Colonic mucosa (tissue), 4 donors: ENCODE data around the gene PFDN2. TPM values are rescaled to one million over a fixed set of nuclear protein-coding genes. Genes with fewer than 3 reads are reported as not detected.
A peak's percentile ranks its signal among the peaks of the same experiment; 100 is the strongest.

Experiments used
- DNase-seq: peaks from one replicate; pipeline ENCODE4 v3.0.0-alpha.2; 2020
- H3K27ac ChIP-seq: fragments of 200-600 bp; one replicate; pipeline ENCODE4 v1.8.0; 2021
- H3K27me3 ChIP-seq: fragments of 200-600 bp; one replicate; pipeline ENCODE4 v1.8.0; 2021
- H3K36me3 ChIP-seq: fragments of 200-600 bp; one replicate; pipeline ENCODE4 v1.8.0; 2021
- H3K4me1 ChIP-seq: fragments of 200-600 bp; one replicate; pipeline ENCODE4 v1.8.0; 2021; ENCODE audit warnings: mild to moderate bottlenecking
- H3K4me3 ChIP-seq: fragments of 200-600 bp; one replicate; pipeline ENCODE4 v1.8.0; 2021
- H3K9ac ChIP-seq, 2 donors: one replicate each; pipeline ENCODE4 v1.7.0; 2013; ENCODE audit warnings: control low read depth in 2 of 2, low read depth in 2 of 2, low read length in 2 of 2
- H3K9me3 ChIP-seq: fragments of 200-600 bp; one replicate; pipeline ENCODE4 v1.8.0; 2021
- CTCF ChIP-seq: fragments of 200-600 bp; IDR thresholded peaks from one replicate; pipeline ENCODE4 v1.8.0; 2022; ENCODE audit warnings: antibody characterized with exemption, mild to moderate bottlenecking
- intact Hi-C: fragments of 100-400 bp; cut with DNase I; formaldehyde crosslinking; loops from one replicate; pipeline ENCODE4 v1.14.1; 2022
- total RNA-seq, 2 donors: library from RNA; stranded (reverse); fragmentation: NEBNext Ultra II Directional in 1 of 2; extraction: Animal tissue kit (Norgen Biotek cat#: 25700) in 1 of 2; gene quantifications; one replicate each; pipeline ENCODE4 v1.2.1, GENCODE V29; 2021
- donor health status: healthy.
- donor health status: DM: no; HTN: no; CAD: no.
- donor health status: DM: no; HTN: no; CAD: no.

PFDN2 gene
- total RNA-seq, 2 donors from 2014 or later, result 42.7 to 49.6 TPM

GRCh38 chr1:161145832-161146231 is 28.0 kb upstream of the PFDN2 start:
- Histone ChIP-seq H3K36me3 (no peaks in the 10 kb centered on the region), H3K9me3 (no peaks in the 10 kb centered on the region), H3K9ac (no peak overlapping the region), H3K4me1 (no peaks in the 10 kb centered on the region), H3K27me3 (no peaks in the 10 kb centered on the region), H3K27ac (no peak overlapping the region), H3K4me3 (no peak overlapping the region)
- no peak for TF ChIP-seq CTCF
- intact Hi-C loops, result no loop called here
- no peak for DNase-seq

GRCh38 chr1:161140755-161141400 is 23.0 kb upstream of the PFDN2 start:
- intact Hi-C loops, result no loop called here
- no peak for DNase-seq

DNA sequence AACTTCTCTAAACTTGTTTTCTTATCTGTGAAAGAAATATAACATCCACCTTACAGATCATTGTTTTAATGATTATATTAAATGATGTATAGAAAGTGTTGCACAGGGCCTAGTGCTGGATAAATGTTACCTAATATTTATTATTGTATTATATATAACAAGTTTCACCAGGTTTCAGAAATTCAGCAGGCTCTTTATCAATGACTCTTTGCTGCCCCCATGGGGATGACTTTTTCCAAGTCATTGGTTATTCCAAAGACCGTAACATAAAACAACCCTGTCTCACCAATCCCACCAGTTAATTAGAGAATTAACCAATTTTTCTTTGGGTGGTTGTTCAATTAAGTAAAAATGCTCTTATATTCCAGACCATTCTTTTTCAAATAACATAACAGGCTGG is 21.9 kb upstream of the PFDN2 start:
- no peaks in the 10 kb centered on the region for H3K36me3 ChIP-seq
- no peak overlapping the region for H3K9ac ChIP-seq
- H3K4me1 ChIP-seq, result no peaks in the 10 kb centered on the region
- no peak overlapping the region for H3K4me3 ChIP-seq
- H3K9me3 ChIP-seq, result no peaks in the 10 kb centered on the region
- intact Hi-C loops, result no loop called here
- H3K27me3 ChIP-seq, result no peaks in the 10 kb centered on the region
- no peak overlapping the region for H3K27ac ChIP-seq
- TF ChIP-seq CTCF, result peak; percentile 30
- DNase-seq, result peak; percentile 51

More at GRCh38 chr1:161140755-161141400, 23.0 kb upstream of the PFDN2 start:
- H3K4me1 ChIP-seq, result no peaks in the 10 kb centered on the region
- TF ChIP-seq CTCF, result no peak
- H3K9ac ChIP-seq, result no peak overlapping the region
- no peak overlapping the region for H3K4me3 ChIP-seq
- no peaks in the 10 kb centered on the region for H3K27me3 ChIP-seq
- no peaks in the 10 kb centered on the region for H3K36me3 ChIP-seq
- no peaks in the 10 kb centered on the region for H3K9me3 ChIP-seq
- H3K27ac ChIP-seq, result no peak overlapping the region

- Histone ChIP-seq H3K4me3 (no peak overlapping the region), H3K9me3 (no peaks in the 10 kb centered on the region), H3K9ac (no peak overlapping the region), H3K27me3 (no peaks in the 10 kb centered on the region), H3K27ac (no peak overlapping the region), H3K4me1 (peaks cover 8% of the 10 kb centered on the region), H3K36me3 (no peaks in the 10 kb centered on the region)
- no peak for DNase-seq
- no peak for TF ChIP-seq CTCF
- intact Hi-C loops, result no loop called here
Observed at GRCh38 chr1:161138431-161138830, 20.6 kb upstream of the PFDN2 start.

DNA sequence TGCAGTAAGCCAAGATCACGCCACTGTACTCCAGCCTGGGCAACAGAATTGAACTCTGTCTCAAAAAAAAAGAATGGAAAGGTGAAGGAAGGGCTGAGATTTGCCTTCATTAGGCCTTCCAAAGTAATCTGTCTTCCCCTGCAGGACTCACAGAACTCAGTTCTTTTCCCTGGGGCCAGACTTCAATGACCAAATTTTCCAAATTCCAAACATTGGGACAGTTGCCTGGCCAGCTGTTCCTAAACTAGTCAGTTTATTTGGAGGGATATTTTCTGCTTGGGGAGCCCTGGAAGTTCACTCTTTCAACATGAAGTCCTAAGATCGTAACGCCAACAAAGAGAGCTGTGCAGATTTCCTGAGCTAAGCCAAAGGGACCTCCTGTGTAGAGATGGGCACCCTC is 20.0 kb upstream of the PFDN2 start:
- H3K4me1 ChIP-seq, result peaks cover 8% of the 10 kb centered on the region
- H3K9ac ChIP-seq, result no peak overlapping the region
- H3K27ac ChIP-seq, result no peak overlapping the region
- DNase-seq, result no peak
- no peak for TF ChIP-seq CTCF
- no peaks in the 10 kb centered on the region for H3K27me3 ChIP-seq
- intact Hi-C loops, result no loop called here
- H3K36me3 ChIP-seq, result no peaks in the 10 kb centered on the region
- H3K9me3 ChIP-seq, result no peaks in the 10 kb centered on the region
- H3K4me3 ChIP-seq, result no peak overlapping the region
